H1 (cell line): ENCODE data around the gene SPDYE3. TPM values are rescaled to one million over a fixed set of nuclear protein-coding genes. Genes with fewer than 3 reads are reported as not detected.
"Not testable (repeated sequence)": the region's sequence is repeated elsewhere in the genome, so short reads cannot be mapped to it uniquely, and the experiment has no call there.

Experiments
- CTCF ChIA-PET: fragments of 300-600 bp; sonication (Branson Sonifier 250); formaldehyde crosslinking; loops from one replicate; lab custom pipeline; 2021; ENCODE audit not compliant: partially characterized antibody; lab: Charles Lee
- POLR2A ChIA-PET: fragments of 300-600 bp; sonication (Branson Sonifier 250); formaldehyde crosslinking; loops from one replicate; lab custom pipeline; 2021; ENCODE audit warnings: inconsistent platforms; ENCODE audit not compliant: partially characterized antibody; lab: Charles Lee
- DNase-seq, 2 experiments: peaks; one replicate each; pipeline versions ENCODE4 v3.0.0 to v3.0.0-alpha.2; 2010 to 2022; ENCODE audit warnings: low spot score in 2 of 2, low read depth in 1 of 2, mixed read lengths in 1 of 2
- FAIRE-seq: peaks from 2 replicates; lab custom pipeline; 2011; peaks lifted over from hg19 to GRCh38; lab: Jason Lieb, UNC
- H2AFZ ChIP-seq: 2 replicates; pipeline ENCODE4 v1.8.1; 2012; ENCODE audit warnings: low read length, inconsistent platforms
- H2AK5ac ChIP-seq: 2 replicates; pipeline ENCODE4 v1.6.1; 2013; ENCODE audit warnings: low read depth, low read length
- H2BK120ac ChIP-seq: replicated peaks from 2 replicates; pipeline ENCODE3; 2013; ENCODE audit warnings: low read depth, low read length, inconsistent platforms
- H2BK12ac ChIP-seq: 2 replicates; pipeline ENCODE4 v1.6.1; 2013; ENCODE audit warnings: low read depth, low read length
- H2BK15ac ChIP-seq: 2 replicates; pipeline ENCODE4 v1.6.1; 2013; ENCODE audit warnings: low read length
- H2BK20ac ChIP-seq: 2 replicates; pipeline ENCODE4 v1.6.1; 2013; ENCODE audit warnings: low read length
- H2BK5ac ChIP-seq: 2 replicates; pipeline ENCODE4 v1.6.1; 2013; ENCODE audit warnings: low read depth, low read length
- H3K14ac ChIP-seq: 2 replicates; pipeline ENCODE4 v1.6.1; 2013; ENCODE audit warnings: inconsistent platforms; ENCODE audit not compliant: insufficient read length
- H3K18ac ChIP-seq: 2 replicates; pipeline ENCODE4 v1.6.1; 2013; ENCODE audit warnings: low read length; ENCODE audit errors: extremely low read depth
- H3K23ac ChIP-seq: 2 replicates; pipeline ENCODE4 v1.6.1; 2013; ENCODE audit warnings: inconsistent platforms; ENCODE audit not compliant: insufficient read length
- H3K23me2 ChIP-seq: 2 replicates; pipeline ENCODE4 v1.6.1; 2013; ENCODE audit warnings: low read depth, low read length
- H3K27ac ChIP-seq: 2 replicates; pipeline ENCODE4 v1.6.1; 2011; ENCODE audit warnings: low read depth, low read length, inconsistent platforms
- H3K27me3 ChIP-seq, 4 experiments: replicated peaks in 1 of 4; 1 replicate in 1 of 4; 2 replicates in 3 of 4; pipeline versions ENCODE4 v1.6.1 to v1.8.1; 2011 to 2013; ENCODE audit warnings: low read length in 3 of 4, mild to moderate bottlenecking in 3 of 4, inconsistent platforms in 2 of 4, mixed read lengths in 2 of 4, moderate library complexity in 1 of 4; ENCODE audit not compliant: control insufficient read depth in 3 of 4, insufficient read depth in 3 of 4; ENCODE audit errors: extremely low read depth in 1 of 4
- H3K36me3 ChIP-seq, 4 experiments: 2 replicates each; pipeline versions ENCODE4 v1.6.1 to v1.8.1; 2011 to 2013; ENCODE audit warnings: mild to moderate bottlenecking in 4 of 4, low read length in 3 of 4, moderate library complexity in 2 of 4, control low read depth in 1 of 4, inconsistent platforms in 1 of 4; ENCODE audit not compliant: insufficient read depth in 4 of 4, control insufficient read depth in 2 of 4
- H3K4ac ChIP-seq: replicated peaks from 2 replicates; pipeline ENCODE3; 2013; ENCODE audit warnings: low read length, low read depth, mixed read lengths, inconsistent platforms; ENCODE audit not compliant: insufficient read length
- H3K4me1 ChIP-seq, 4 experiments: replicated peaks in 1 of 4; 1 replicate in 1 of 4; 2 replicates in 3 of 4; pipeline versions ENCODE4 v1.6.1 to v1.8.1; 2011 to 2013; ENCODE audit warnings: low read length in 3 of 4, inconsistent platforms in 2 of 4, mixed read lengths in 1 of 4; ENCODE audit not compliant: insufficient read depth in 4 of 4, control insufficient read depth in 3 of 4
- H3K4me2 ChIP-seq, 2 experiments: 2 replicates each; pipeline versions ENCODE4 v1.6.1 to v1.8.1; 2011 to 2013; ENCODE audit warnings: low read depth in 2 of 2, low read length in 2 of 2, control low read depth in 1 of 2, inconsistent platforms in 1 of 2, mild to moderate bottlenecking in 1 of 2; ENCODE audit not compliant: insufficient read depth in 1 of 2
- H3K4me3 ChIP-seq, 4 experiments: fragments of 200-600, 300-600 bp in 1 of 4; sonication (generic), shearing (Covaris generic), sonication (Bioruptor Twin) in 1 of 4; 2 replicates each; pipeline versions ENCODE4 v1.5.1 to v1.8.1; 2011 to 2016; ENCODE audit warnings: low read length in 4 of 4, low read depth in 3 of 4, control low read depth in 2 of 4, inconsistent platforms in 2 of 4, mild to moderate bottlenecking in 2 of 4, mixed read lengths in 1 of 4, moderate library complexity in 1 of 4; ENCODE audit not compliant: insufficient read depth in 2 of 4; ENCODE audit errors: extremely low read depth in 1 of 4
- H3K56ac ChIP-seq: replicated peaks from 2 replicates; pipeline ENCODE3; 2013; ENCODE audit warnings: low read depth, mild to moderate bottlenecking, mixed read lengths, low read length, inconsistent platforms; ENCODE audit not compliant: insufficient read length
- H3K79me1 ChIP-seq: 2 replicates; pipeline ENCODE4 v1.6.1; 2013; ENCODE audit warnings: low read depth, low read length, control low read depth
- H3K79me2 ChIP-seq, 2 experiments: 2 replicates each; pipeline versions ENCODE4 v1.6.1 to v1.8.1; 2012 to 2013; ENCODE audit warnings: low read length in 2 of 2, mild to moderate bottlenecking in 2 of 2, inconsistent platforms in 1 of 2; ENCODE audit not compliant: insufficient read depth in 2 of 2, control insufficient read depth in 1 of 2
- H3K9ac ChIP-seq, 4 experiments: replicated peaks in 1 of 4; 1 replicate in 1 of 4; 2 replicates in 3 of 4; pipeline versions ENCODE4 v1.6.1 to v1.8.1; 2011 to 2013; ENCODE audit warnings: low read depth in 3 of 4, low read length in 3 of 4, control low read depth in 2 of 4, mild to moderate bottlenecking in 2 of 4, moderate library complexity in 2 of 4, inconsistent platforms in 1 of 4; ENCODE audit errors: extremely low read depth in 1 of 4
- H3K9me3 ChIP-seq, 2 experiments: 2 replicates each; pipeline versions ENCODE4 v1.6.1 to v1.8.1; 2012 to 2013; ENCODE audit warnings: mild to moderate bottlenecking in 2 of 2, moderate library complexity in 2 of 2, control low read depth in 1 of 2, inconsistent platforms in 1 of 2, low read depth in 1 of 2, low read length in 1 of 2, mixed read lengths in 1 of 2; ENCODE audit not compliant: insufficient read depth in 2 of 2
- H4K20me1 ChIP-seq, 2 experiments: replicated peaks in 1 of 2; 2 replicates each; pipeline versions ENCODE3 to v1.8.1; 2011 to 2013; ENCODE audit warnings: inconsistent platforms in 2 of 2, low read length in 2 of 2, mild to moderate bottlenecking in 1 of 2; ENCODE audit not compliant: insufficient read depth in 2 of 2, control insufficient read depth in 1 of 2
- H4K5ac ChIP-seq: 2 replicates; pipeline ENCODE4 v1.6.1; 2013; ENCODE audit warnings: low read length, low read depth, mixed read lengths, inconsistent platforms; ENCODE audit not compliant: insufficient read length
- H4K8ac ChIP-seq: 2 replicates; pipeline ENCODE4 v1.8.0; 2013; ENCODE audit warnings: mild to moderate bottlenecking, moderate library complexity, low read length, inconsistent platforms; ENCODE audit not compliant: insufficient read depth; ENCODE audit errors: extremely low read depth
- H4K91ac ChIP-seq: replicated peaks from 2 replicates; pipeline ENCODE3; 2013; ENCODE audit warnings: low read length, mixed read lengths, inconsistent platforms; ENCODE audit not compliant: insufficient read length
- WGBS, 2 experiments: shearing (Covaris generic) in 1 of 2; methylation state at CpG; one replicate each; pipeline versions ENCODE4 v1.1.6 to v1.1.7; 2013 to 2015; ENCODE audit warnings: low lambda C conversion rate in 2 of 2, mixed read lengths in 2 of 2, inconsistent platforms in 1 of 2, low coverage in 1 of 2, missing lambda C conversion rate in 1 of 2; ENCODE audit not compliant: insufficient replicate concordance in 2 of 2, insufficient coverage in 1 of 2, insufficient read length in 1 of 2; ENCODE audit errors: extremely low coverage in 1 of 2, missing lambda C conversion rate in 1 of 2; 5-methylcytosine and 5-hydroxymethylcytosine counted together
- polyA plus RNA-seq, 7 experiments: library from polyadenylated mRNA; depleted of rRNA in 3 of 7; stranded (reverse) in 5 of 7; unstranded in 2 of 7; fragments of >200 nt in 5 of 7; fragments of 200-250 nt in 2 of 7; gene quantifications; 1 replicate in 5 of 7; 2 replicates in 1 of 7; 4 replicates in 1 of 7; pipeline versions ENCODE4 v1.2.1 to v1.2.3, GENCODE V29; 2011 to 2013; ENCODE audit warnings: missing spikeins in 2 of 7, mixed read lengths in 2 of 7
- total RNA-seq: library from RNA; stranded (reverse); fragmentation: NEBNext Ultra II Directional; extraction: Animal tissue kit (Norgen Biotek cat#: 25700); gene quantifications from 2 replicates; pipeline ENCODE4 v1.2.1, GENCODE V29; 2021

The SPDYE3 gene
- total and polyA plus RNA-seq, 2 of the 8 experiments (the other 6 are each of a cell fraction or from before 2014, with no cell fraction given), result not detected

- FAIRE-seq, H2BK15ac ChIP-seq, H4K5ac ChIP-seq, H3K9me3 ChIP-seq, H3K79me2 ChIP-seq, H4K91ac ChIP-seq, H3K23me2 ChIP-seq, H2AK5ac ChIP-seq, H2AFZ ChIP-seq, H3K4me1 ChIP-seq, H3K4ac ChIP-seq, H4K8ac ChIP-seq, POLR2A ChIA-PET, H2BK12ac ChIP-seq, H3K14ac ChIP-seq, H3K27me3 ChIP-seq, H2BK5ac ChIP-seq, H2BK20ac ChIP-seq, H3K36me3 ChIP-seq, DNase-seq, H3K4me3 ChIP-seq, H4K20me1 ChIP-seq, H3K4me2 ChIP-seq, H3K9ac ChIP-seq, H3K56ac ChIP-seq, H3K18ac ChIP-seq, H3K79me1 ChIP-seq, H3K23ac ChIP-seq, H2BK120ac ChIP-seq, H3K27ac ChIP-seq: not testable (repeated sequence)
- CTCF ChIA-PET, result interaction anchor here (1.2 kb wide), 1 partner anchor 52 kb away, joined by 3 read pairs; no protein-coding TSS in a partner anchor
- 86% methylated on average over 9 of the region's 9 CpGs; no CpG with 5 or more reads in 1 of the 2 experiments for WGBS, 2 experiments
Observed at GRCh38 chr7:100295269-100295668, 12.2 kb upstream of the SPDYE3 start.
